GM19239 (cell line): ENCODE measurements around the gene PDIA2.

Source experiments
- DNase-seq: peaks from one replicate; pipeline ENCODE4 v3.0.0; 2011; ENCODE audit warnings: low spot score; ENCODE audit not compliant: insufficient read length
- FAIRE-seq: peaks from 2 replicates; lab custom pipeline; 2011; peaks lifted over from hg19 to GRCh38; lab: Jason Lieb, UNC

The PDIA2 gene

GRCh38 chr16:276426-277077, 6.4 kb upstream of the PDIA2 start:
- no peak for DNase-seq
- FAIRE-seq = no peak

GRCh38 chr16:278863-279366, 4.0 kb upstream of the PDIA2 start:
- DNase-seq (no peak), FAIRE-seq (no peak)

GRCh38 chr16:279531-279930, 3.4 kb upstream of the PDIA2 start:
- no peak for FAIRE-seq

GRCh38 chr16:280005-280460, 2.9 kb upstream of the PDIA2 start:
- FAIRE-seq (no peak), DNase-seq (no peak)

More at GRCh38 chr16:279531-279930, 3.4 kb upstream of the PDIA2 start:
- no peak for DNase-seq

- no peak for FAIRE-seq
- DNase-seq = no peak
Measured at GRCh38 chr16:280552-280951, 2.4 kb upstream of the PDIA2 start, which contains the start of gene ARHGDIG. ARHGDIG (plus strand) TSS chr16:280591; CDS start chr16:280681, 90 bp downstream.

GRCh38 chr16:280991-281659, 1.8 kb upstream of the PDIA2 start:
- FAIRE-seq (no peak), DNase-seq (no peak)

GRCh38 chr16:281660-282255, 1.2 kb upstream of the PDIA2 start:
- DNase-seq (no peak), FAIRE-seq (no peak)

- DNase-seq (no peak), FAIRE-seq (no peak)
Measured at GRCh38 chr16:282491-282890, 473 bp upstream of the PDIA2 start.

- FAIRE-seq (no peak), DNase-seq (no peak)
Measured at GRCh38 chr16:284204-285120, 1.5 kb downstream of the PDIA2 start.

- DNase-seq (no peak), FAIRE-seq (no peak)
Measured at GRCh38 chr16:285146-286055, 2.4 kb downstream of the PDIA2 start.

GRCh38 chr16:286491-287297, 3.7 kb downstream of the PDIA2 start:
- DNase-seq (no peak), FAIRE-seq (no peak)

GRCh38 chr16:287298-287811, 4.4 kb downstream of the PDIA2 start:
- no peak for FAIRE-seq
- no peak for DNase-seq

- no peak for FAIRE-seq
- no peak for DNase-seq
Measured at GRCh38 chr16:287981-288920, 5.3 kb downstream of the PDIA2 start.

GRCh38 chr16:289395-289997, 6.5 kb downstream of the PDIA2 start:
- FAIRE-seq (no peak), DNase-seq (no peak)

GRCh38 chr16:290015-290680, 7.2 kb downstream of the PDIA2 start:
- FAIRE-seq (no peak), DNase-seq (no peak)
